HFF-Myc (cell line): ENCODE measurements around the gene ATP2B3.

Experiments
- DNase-seq: peaks from one replicate; pipeline ENCODE4 v3.0.0-alpha.2; 2011; ENCODE audit warnings: low read depth; ENCODE audit errors: extremely low read depth
- H3K4me3 ChIP-seq: replicated peaks from 2 replicates; pipeline ENCODE4 v1.5.1; 2011; ENCODE audit warnings: low read depth, mild to moderate bottlenecking, control low read depth, low read length
- CTCF ChIP-seq: IDR thresholded peaks from 2 replicates; pipeline ENCODE4 v1.5.1; 2012; ENCODE audit warnings: mild to moderate bottlenecking, low read depth, low read length, control low read depth; ENCODE audit errors: missing control alignments

The ATP2B3 gene

GRCh38 chrX:153505361-153505760 is 12.1 kb upstream of the ATP2B3 start:
- H3K4me3 ChIP-seq, result no peak overlapping the region
- no peak for DNase-seq
- TF ChIP-seq CTCF, result no peak

- H3K4me3 ChIP-seq, result no peak overlapping the region
- TF ChIP-seq CTCF, result peak; percentile 70
- DNase-seq, result no peak
Observed at GRCh38 chrX:153507484-153508178, 9.8 kb upstream of the ATP2B3 start.

GRCh38 chrX:153509592-153509991 is 7.8 kb upstream of the ATP2B3 start:
- no peak for TF ChIP-seq CTCF
- H3K4me3 ChIP-seq, result no peak overlapping the region
- no peak for DNase-seq

GRCh38 chrX:153510383-153510782 is 7.1 kb upstream of the ATP2B3 start:
- no peak for DNase-seq
- no peak for TF ChIP-seq CTCF
- no peak overlapping the region for H3K4me3 ChIP-seq

- TF ChIP-seq CTCF, result no peak
Observed at GRCh38 chrX:153511784-153512500, 5.5 kb upstream of the ATP2B3 start.

GRCh38 chrX:153512501-153512893 is 4.9 kb upstream of the ATP2B3 start:
- TF ChIP-seq CTCF, result no peak
- no peak for DNase-seq
- H3K4me3 ChIP-seq, result no peak overlapping the region

More at GRCh38 chrX:153511784-153512500, 5.5 kb upstream of the ATP2B3 start:
- DNase-seq, result no peak
- no peak overlapping the region for H3K4me3 ChIP-seq
